ENCODE measurements around the gene AFF3. TPM values are rescaled to one million over a fixed set of nuclear protein-coding genes. Genes with fewer than 3 reads are reported as not detected.

AFF3 gene
- polyA plus RNA-seq, 1 donor (not counting 4 experiments of a cell fraction or from before 2014, with no cell fraction given): not detected

- Histone ChIP-seq H3K4me3 (ENCODE audit: control insufficient read depth in 2 of 3, extremely low read depth in 1 of 3, insufficient read depth in 2 of 3, low read depth in 1 of 3, low read length in 3 of 3) (no peak overlapping the region), H3K36me3 (ENCODE audit: control insufficient read depth in 2 of 2, extremely low read depth in 1 of 2, insufficient read depth in 2 of 2, low read length in 2 of 2) (no peaks in the 10 kb centered on the region), H3K4me1 (ENCODE audit: control insufficient read depth, extremely low read depth, insufficient read depth, low read length) (peaks cover 5% of the 10 kb centered on the region), H3K9me3 (ENCODE audit: control insufficient read depth, low read depth, low read length) (no peaks in the 10 kb centered on the region), H3K4me2 (ENCODE audit: control insufficient read depth, extremely low read depth, insufficient read depth, low read depth, low read length) (no peak overlapping the region), H2AFZ (ENCODE audit: control insufficient read depth, low read length) (no peak overlapping the region), H3K9ac (ENCODE audit: control insufficient read depth, extremely low read depth, insufficient read depth, low read length) (no peak overlapping the region), H3K27ac (ENCODE audit: control insufficient read depth, insufficient read depth, low read length) (no peak overlapping the region), H4K20me1 (ENCODE audit: control insufficient read depth, extremely low read depth, insufficient read depth, low read length) (no peaks in the 10 kb centered on the region), H3K9me1 (ENCODE audit: control insufficient read depth, extremely low read depth, insufficient read depth, low read length) (no peaks in the 10 kb centered on the region), H3K27me3 (ENCODE audit: control insufficient read depth, extremely low read depth, insufficient read depth, low read length) (no peaks in the 10 kb centered on the region), H3K79me2 (ENCODE audit: control insufficient read depth, insufficient read depth, low read length) (no peaks in the 10 kb centered on the region)
- TF ChIP-seq CTCF (optimal IDR thresholded peaks at IDR 0.05 in 1 of 3, IDR thresholded peaks at IDR 0.05 in 1 of 3, conservative IDR thresholded peaks at IDR 0.05 in 1 of 3; ENCODE audit: extremely low read depth in 1 of 3, insufficient read depth in 2 of 3, low read length in 3 of 3): no peak
- TF ChIP-seq EZH2 (IDR thresholded peaks at IDR 0.05; ENCODE audit: low read length): no peak
- DNase-seq (ENCODE audit: low read depth, low spot score) (no peak), FAIRE-seq (no peak)
- dilution Hi-C loops (cut with MboI; ENCODE audit: extremely low pct_ligation_motif_present, low sequenced_read_pairs): no loop called here
Measured at GRCh38 chr2:99925960-99926359, 216.4 kb downstream of the AFF3 start.

- Histone ChIP-seq H2AFZ (ENCODE audit: control insufficient read depth, low read length) (no peak overlapping the region), H3K4me2 (ENCODE audit: control insufficient read depth, extremely low read depth, insufficient read depth, low read depth, low read length) (no peak overlapping the region), H3K27me3 (ENCODE audit: control insufficient read depth, extremely low read depth, insufficient read depth, low read length) (no peaks in the 10 kb centered on the region), H3K4me1 (ENCODE audit: control insufficient read depth, extremely low read depth, insufficient read depth, low read length) (peaks cover 5% of the 10 kb centered on the region), H3K9me1 (ENCODE audit: control insufficient read depth, extremely low read depth, insufficient read depth, low read length) (no peaks in the 10 kb centered on the region), H3K36me3 (ENCODE audit: control insufficient read depth in 2 of 2, extremely low read depth in 1 of 2, insufficient read depth in 2 of 2, low read length in 2 of 2) (no peaks in the 10 kb centered on the region), H3K4me3 (ENCODE audit: control insufficient read depth in 2 of 3, extremely low read depth in 1 of 3, insufficient read depth in 2 of 3, low read depth in 1 of 3, low read length in 3 of 3) (no peak overlapping the region), H3K9me3 (ENCODE audit: control insufficient read depth, low read depth, low read length) (no peaks in the 10 kb centered on the region), H3K27ac (ENCODE audit: control insufficient read depth, insufficient read depth, low read length) (no peak overlapping the region), H3K79me2 (ENCODE audit: control insufficient read depth, insufficient read depth, low read length) (no peaks in the 10 kb centered on the region), H4K20me1 (ENCODE audit: control insufficient read depth, extremely low read depth, insufficient read depth, low read length) (no peaks in the 10 kb centered on the region), H3K9ac (ENCODE audit: control insufficient read depth, extremely low read depth, insufficient read depth, low read length) (no peak overlapping the region)
- no peak for DNase-seq (ENCODE audit: low read depth, low spot score)
- FAIRE-seq: no peak
- dilution Hi-C loops (cut with MboI; ENCODE audit: extremely low pct_ligation_motif_present, low sequenced_read_pairs): no loop called here
- no peak for TF ChIP-seq CTCF (optimal IDR thresholded peaks at IDR 0.05 in 1 of 3, IDR thresholded peaks at IDR 0.05 in 1 of 3, conservative IDR thresholded peaks at IDR 0.05 in 1 of 3; ENCODE audit: extremely low read depth in 1 of 3, insufficient read depth in 2 of 3, low read length in 3 of 3)
- no peak for TF ChIP-seq EZH2 (IDR thresholded peaks at IDR 0.05; ENCODE audit: low read length)
Measured at GRCh38 chr2:99922664-99923063, 219.7 kb downstream of the AFF3 start.

All from keratinocyte (primary cell).